Measurements from ENCODE around the gene TFE3.

- no peak for TF ChIP-seq CTCF (conservative IDR thresholded peaks at IDR 0.05)
- no peak for TF ChIP-seq ZFX (IDR thresholded peaks at IDR 0.05)
These were observed 50.8 kb downstream of the TFE3 start for GRCh38 chrX:48992341-48992740.

Data from C4-2B (cell line).